HFF-Myc (cell line): Measurements from ENCODE around the gene ZRANB1.

Source experiments
- DNase-seq: peaks from one replicate; pipeline ENCODE4 v3.0.0-alpha.2; 2011; ENCODE audit warnings: low read depth; ENCODE audit errors: extremely low read depth
- H3K4me3 ChIP-seq: replicated peaks from 2 replicates; pipeline ENCODE4 v1.5.1; 2011; ENCODE audit warnings: low read depth, mild to moderate bottlenecking, control low read depth, low read length
- CTCF ChIP-seq: IDR thresholded peaks from 2 replicates; pipeline ENCODE4 v1.5.1; 2012; ENCODE audit warnings: mild to moderate bottlenecking, low read depth, low read length, control low read depth; ENCODE audit errors: missing control alignments

ZRANB1 gene

DNA sequence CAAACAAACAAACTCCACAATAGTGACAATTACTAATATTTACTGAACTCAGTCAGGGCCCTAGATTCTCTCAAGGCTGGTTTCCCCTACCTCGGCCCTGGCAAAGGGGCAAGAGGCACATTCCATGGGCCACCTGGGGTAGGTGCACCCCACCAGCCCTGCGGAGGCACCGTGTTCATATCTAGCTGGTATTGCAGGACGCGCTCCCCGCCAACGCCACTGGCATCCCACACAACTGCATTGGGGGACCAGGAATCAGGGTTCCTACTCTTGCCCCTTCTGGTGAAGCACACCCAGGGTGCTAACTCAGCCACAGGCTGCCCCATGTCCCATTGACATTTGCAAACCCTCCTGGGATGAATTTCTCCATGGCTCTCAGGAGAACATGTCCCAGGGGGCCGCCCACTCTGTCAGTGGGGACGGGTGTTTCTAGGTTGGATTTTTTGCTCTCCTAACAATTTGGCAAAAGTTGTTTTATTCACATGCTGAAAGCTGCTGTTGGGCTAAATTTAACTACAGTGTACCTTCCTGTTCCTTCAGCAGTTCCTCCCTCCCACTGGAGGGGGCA is 76.7 kb downstream of the ZRANB1 start:
- no peak overlapping the region for H3K4me3 ChIP-seq
- TF ChIP-seq CTCF = no peak
- no peak for DNase-seq

DNA sequence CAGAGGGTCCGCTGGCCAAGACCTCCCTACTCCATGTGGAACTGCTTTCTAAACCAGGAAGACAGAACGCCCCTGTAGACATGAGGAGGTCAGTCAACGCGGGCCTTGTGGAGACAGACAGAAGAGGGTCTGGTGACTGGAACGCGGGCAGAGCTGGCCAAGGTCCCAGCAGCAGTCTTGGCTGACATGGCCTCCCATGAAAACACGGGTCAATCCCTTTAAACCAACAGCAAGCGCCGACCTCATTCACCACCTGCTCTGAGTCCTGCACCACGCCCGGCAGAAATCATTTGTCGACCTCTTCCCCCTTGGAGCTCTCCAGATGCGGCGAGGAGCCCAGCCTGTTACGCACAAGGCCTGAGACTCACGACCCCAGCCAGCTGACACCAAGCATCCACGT is 78.5 kb downstream of the ZRANB1 start:
- H3K4me3 ChIP-seq = no peak overlapping the region
- no peak for TF ChIP-seq CTCF
- DNase-seq = no peak

DNA sequence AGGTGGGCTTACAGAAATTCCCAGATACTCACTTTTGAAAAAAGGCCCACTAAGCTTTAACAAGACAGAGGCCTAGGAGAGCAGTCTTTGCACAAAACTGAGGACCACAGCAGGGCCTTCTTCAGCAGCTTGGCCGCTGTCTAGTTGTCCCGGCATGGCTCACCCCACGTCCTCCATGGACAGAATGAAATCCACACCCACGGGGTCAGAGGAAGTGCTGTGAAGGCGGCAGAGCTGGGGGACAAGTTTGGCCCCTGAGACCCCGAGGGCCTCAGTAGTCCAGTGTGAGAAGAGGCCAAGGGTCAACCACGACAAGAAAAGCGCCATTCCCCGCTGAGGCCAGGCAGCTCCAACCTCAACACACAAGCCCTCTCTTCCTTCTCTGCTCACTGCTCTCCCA is 78.9 kb downstream of the ZRANB1 start:
- no peak overlapping the region for H3K4me3 ChIP-seq
- DNase-seq = no peak
- TF ChIP-seq CTCF = no peak

GRCh38 chr10:125021686-125022344 is 79.9 kb downstream of the ZRANB1 start:
- no peak overlapping the region for H3K4me3 ChIP-seq
- no peak for DNase-seq
- TF ChIP-seq CTCF = no peak

- no peak overlapping the region for H3K4me3 ChIP-seq
- no peak for TF ChIP-seq CTCF
- DNase-seq = no peak
These were observed 80.7 kb downstream of the ZRANB1 start for GRCh38 chr10:125022671-125023070.

GRCh38 chr10:125023255-125023654 is 81.3 kb downstream of the ZRANB1 start:
- DNase-seq = no peak
- no peak overlapping the region for H3K4me3 ChIP-seq
- TF ChIP-seq CTCF = no peak
